SKM-1 (cell line): ENCODE data around the gene KCNQ1.
"Not testable (repeated sequence)": the region's sequence is repeated elsewhere in the genome, so short reads cannot be mapped to it uniquely, and the experiment has no call there.

Source experiments
- DNase-seq: peaks from one replicate; lab custom pipeline; 2025; ENCODE audit not compliant: unreplicated experiment; lab: John Stamatoyannopoulos, UW

Gene KCNQ1

DNA sequence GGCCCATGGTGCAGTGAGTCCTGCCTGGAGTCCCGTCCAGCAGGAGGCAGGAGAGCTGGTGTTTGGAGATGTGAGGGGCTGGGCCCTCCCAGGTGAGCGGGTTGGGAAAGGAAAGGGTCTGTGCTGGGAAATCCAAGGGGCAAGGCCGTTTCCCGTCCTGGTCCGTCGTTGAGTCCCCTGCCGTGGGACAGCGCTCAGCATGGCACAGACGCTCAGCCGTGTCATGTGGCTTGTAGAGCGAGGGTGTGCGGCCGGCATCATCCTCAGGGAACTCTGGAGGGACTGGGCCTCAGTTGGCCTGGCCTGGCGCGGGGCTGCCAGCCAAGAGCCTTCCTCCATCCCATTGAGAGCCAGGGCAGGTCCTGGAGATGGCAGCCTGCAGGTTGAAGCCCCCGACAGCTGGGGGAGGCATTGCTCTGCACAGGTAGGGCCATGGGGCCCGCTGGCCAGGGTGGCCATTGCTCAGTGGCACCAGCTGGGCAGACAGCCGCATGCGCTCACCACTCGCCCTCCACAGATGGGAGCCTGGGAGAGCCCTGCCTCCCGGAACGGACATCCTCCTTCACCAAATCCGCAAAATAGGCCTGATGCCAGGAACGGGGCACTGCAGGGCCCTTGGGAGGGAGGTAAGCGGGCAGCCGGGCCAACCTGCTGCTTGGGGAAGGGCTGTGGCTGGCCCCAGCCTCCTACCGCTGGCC, 28.7 kb downstream of the KCNQ1 start:
- no peak for DNase-seq

- DNase-seq = no peak
These were observed 29.5 kb downstream of the KCNQ1 start for GRCh38 chr11:2474059-2474901.

DNA sequence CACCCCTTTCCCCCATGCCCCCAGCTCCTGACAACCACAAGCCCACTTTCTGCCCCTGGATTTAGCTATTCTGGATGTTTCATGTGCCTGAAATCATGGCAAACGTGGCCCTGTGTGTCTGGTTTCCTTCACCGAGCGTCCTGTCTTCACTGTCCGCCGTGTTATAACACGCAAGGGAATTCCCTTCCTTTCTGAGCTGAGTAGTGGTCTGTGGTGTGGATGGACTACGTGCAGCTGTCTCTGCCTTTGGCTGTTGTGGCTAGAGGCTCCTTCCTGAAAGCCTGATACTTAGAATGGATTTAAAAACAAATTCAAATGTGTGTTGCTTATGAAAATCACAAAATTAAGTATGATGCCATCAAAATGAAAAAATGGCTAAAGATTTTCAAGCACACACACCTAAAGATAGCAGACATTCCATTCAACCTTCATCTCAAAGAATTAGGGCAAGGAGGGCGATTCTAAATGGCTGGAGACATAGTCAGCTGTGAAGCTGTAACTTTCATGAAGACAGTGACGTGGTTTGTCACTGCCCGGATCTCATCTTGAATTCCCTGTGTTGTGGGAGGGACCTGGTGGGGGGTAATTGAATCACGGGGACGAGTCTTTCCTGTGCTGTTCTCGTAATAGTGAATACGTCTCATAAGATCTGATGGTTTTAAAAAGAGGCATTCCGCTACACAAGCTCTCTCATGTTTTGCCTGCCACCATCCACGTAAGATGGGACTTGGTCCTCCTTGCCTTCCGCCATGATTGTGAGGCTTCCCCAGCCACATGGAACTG, 30.5 kb downstream of the KCNQ1 start:
- DNase-seq = no peak

DNA sequence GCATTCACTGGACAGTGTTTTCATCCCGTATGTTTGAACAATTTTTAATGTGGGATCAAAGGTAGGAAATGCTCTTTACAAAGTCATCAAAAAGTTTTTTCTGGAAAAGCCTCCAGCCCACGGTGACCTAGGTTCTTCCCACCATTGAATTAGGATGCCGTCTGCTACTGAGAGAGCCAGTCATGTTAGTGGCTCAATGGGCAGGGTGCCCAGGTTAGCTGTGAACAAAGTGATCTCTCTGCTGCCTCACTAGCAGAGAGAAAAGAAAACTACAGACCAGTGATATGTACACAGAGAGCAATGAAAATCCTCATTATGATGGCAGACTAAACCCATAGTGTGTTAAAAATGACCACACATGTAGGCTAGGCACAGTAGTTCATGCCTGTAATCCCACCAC, 32.4 kb downstream of the KCNQ1 start:
- DNase-seq = no peak

GRCh38 chr11:2477936-2478335, 33.1 kb downstream of the KCNQ1 start:
- DNase-seq = no peak

GRCh38 chr11:2480067-2480873, 35.5 kb downstream of the KCNQ1 start:
- DNase-seq = not testable (repeated sequence)

GRCh38 chr11:2480874-2481220, 36.0 kb downstream of the KCNQ1 start:
- DNase-seq = peak; percentile 94

- no peak for DNase-seq
These were observed 36.4 kb downstream of the KCNQ1 start for GRCh38 chr11:2481253-2481652.

DNA sequence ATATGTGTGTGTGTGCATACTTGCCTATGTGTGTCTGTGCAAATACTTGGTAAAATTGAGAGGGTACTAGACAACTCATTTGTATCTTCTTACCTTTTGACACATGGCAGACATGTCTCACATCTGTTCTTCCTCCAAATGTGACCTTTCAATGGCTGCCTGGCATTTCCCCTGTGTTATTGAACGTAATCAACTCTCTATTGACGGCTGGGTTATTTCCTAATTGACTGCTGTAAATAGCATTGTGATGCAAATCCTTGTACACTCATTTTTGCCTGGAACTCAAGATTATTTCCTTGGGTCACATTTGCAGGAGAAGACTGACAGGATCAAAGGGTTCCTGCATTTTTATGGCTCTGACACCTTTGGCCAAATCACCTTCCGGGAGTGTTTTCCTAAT, 37.4 kb downstream of the KCNQ1 start:
- no peak for DNase-seq

DNA sequence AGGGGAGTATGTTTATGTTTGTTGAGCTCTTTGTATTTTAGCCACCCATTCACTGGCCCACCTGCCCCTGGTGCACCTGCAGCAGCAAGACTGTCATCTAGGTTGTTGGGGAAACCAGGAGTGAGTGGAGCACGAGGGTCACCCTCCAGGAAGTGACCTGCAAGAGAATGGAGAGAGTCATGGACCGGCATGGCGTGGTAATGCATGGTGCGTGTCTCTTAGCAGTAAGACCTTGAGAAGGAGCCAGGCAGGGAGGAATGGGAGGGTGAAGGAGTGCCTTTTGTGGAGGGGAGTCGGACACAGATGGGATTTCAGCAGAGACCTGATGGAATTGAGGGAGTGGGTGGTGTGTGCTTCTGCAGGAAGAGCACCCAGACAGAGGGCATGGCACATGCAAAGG, 37.9 kb downstream of the KCNQ1 start:
- DNase-seq = no peak

DNA sequence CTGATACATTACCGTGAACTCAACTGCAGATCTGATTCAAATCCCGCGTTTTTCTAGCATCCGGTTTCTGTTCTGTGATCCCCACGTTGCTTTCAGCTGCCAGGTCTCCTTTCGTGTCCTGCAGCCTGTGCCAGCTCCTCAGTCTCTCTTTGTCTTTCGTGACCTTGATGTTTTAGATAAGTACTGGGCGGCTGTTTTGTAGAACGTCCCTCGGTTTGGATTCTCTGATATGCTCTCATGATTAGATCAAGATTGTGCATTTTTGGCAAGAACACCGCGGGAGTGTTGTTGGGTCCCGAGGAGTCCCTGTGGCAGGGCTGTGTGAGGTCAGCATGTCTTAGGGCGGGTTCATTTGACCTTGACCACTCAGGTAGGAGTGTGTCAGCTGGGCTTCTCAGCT, 38.6 kb downstream of the KCNQ1 start:
- no peak for DNase-seq

- DNase-seq = no peak
These were observed 39.8 kb downstream of the KCNQ1 start for GRCh38 chr11:2484576-2485125.

DNA sequence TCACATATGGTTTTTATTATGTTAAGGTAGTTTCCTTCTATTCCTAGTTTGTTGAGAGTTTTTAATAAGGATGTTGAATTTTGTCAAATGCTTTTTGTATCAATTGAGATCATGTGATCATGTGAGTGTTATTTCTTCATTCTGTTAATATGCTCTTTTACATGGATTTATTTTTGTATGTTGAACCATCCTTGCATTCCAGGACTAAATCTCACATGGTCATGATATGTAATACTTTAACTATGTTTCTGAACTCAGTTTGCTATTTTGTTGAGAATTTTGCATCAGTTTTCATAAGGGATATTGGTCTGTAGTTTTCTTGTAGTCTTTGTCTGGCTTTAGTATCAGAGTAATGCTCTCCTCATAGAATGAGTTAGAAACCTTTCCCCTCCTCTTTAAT, 43.2 kb downstream of the KCNQ1 start:
- no peak for DNase-seq

- no peak for DNase-seq
These were observed 44.3 kb downstream of the KCNQ1 start for GRCh38 chr11:2489083-2489482.

- DNase-seq = not testable (repeated sequence)
These were observed 53.1 kb downstream of the KCNQ1 start for GRCh38 chr11:2497951-2498350.

GRCh38 chr11:2498750-2499149, 53.9 kb downstream of the KCNQ1 start:
- no peak for DNase-seq

DNA sequence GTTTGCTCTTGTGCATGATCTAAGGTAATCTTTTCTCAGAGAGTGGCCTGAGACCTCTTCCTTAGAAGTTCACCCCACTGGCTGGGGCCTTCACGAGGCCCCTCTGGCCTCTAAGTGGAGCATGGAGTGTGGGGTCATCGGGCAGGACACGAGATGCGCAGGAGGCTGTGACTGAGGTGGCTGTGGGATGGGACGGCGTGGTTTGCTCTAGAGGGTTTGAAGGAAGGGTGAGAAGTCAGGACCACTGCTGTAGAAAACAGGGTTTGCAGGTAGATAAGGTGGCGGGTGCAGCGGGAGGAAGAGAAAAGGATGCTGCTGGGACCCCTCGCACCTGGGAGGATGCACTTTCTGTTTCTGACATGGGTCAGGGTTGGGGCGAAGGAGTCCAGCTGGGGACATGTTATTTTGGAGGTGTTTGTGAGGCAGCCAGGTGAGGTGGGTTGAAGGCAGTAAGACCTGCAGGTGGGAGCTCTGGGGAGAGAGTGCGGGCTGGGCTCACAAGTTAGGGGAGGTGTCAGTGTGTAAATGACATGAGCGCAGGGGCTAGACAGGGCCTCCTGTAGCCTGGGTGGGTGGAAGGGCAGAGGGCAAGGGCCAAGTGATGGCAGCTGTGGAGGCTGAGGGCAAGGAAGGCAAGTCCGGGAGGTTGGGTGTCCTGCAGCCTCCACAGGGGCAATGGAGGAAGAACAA, 62.5 kb downstream of the KCNQ1 start:
- no peak for DNase-seq

DNA sequence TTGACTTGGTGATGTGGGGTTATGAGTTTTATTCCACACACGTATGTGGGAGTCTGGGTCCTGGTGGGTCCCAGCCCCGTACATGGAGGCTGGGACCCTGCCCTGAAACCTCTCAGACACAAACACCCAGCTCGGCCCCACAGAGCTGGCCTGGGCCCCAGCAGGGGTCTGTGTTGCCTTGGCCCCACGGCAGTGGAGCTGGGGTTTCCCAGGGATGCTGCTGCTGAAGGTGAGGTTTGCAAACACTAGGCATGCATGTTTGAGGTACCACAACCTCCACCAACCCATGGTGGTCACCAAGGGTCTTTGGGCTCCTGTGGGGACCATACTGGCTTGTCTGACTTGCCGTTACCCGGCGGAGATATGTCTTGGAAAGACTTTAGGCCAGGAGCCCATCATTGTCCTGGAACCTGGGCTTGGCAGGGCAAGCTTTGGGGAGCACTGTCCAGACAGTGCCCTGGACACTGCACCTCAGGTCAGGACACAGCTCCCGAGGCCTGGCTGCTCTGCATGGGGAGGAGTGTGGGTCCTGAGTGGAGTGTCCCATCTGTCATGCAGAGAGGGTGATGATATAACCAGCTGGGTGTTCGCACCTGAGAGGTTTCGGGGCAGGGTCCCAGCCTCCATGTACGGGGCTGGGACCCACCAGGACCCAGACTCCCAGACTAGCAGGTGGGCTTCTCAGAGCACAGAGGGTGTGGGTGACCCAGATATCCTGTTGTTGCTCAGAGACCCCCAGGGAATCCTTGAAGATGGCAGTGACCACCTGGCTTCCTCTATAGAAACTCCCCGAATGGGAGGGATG, 63.3 kb downstream of the KCNQ1 start:
- DNase-seq = no peak

DNA sequence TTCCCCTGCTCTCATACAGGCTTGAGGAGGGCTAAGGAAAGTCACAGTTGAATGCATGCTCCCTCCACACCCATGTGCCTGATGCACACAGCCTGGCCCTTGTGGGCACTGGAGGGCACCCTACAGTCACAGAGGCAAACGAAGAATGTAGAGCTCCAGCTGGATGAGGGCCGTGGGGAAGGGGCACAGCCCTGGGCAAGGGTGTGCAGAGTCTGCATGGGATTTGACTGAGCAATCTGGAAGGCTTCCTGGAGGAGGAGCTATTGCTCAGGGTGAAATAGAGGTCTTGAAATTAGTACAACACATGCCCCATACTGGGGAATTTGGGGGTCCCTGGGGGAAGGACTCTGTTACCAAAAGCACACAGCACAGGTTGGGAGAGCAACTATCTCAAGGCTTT, 64.0 kb downstream of the KCNQ1 start:
- no peak for DNase-seq
